Endometrial microvascular endothelial cells (primary cell): ENCODE results near the gene ADGRG3. TPM values are rescaled to one million over a fixed set of nuclear protein-coding genes. Genes with fewer than 3 reads are reported as not detected.
"Not testable (repeated sequence)": the region's sequence is repeated elsewhere in the genome, so short reads cannot be mapped to it uniquely, and the experiment has no call there.

Experiments
- in situ Hi-C: cut with HindIII; loops from 2 replicates; pipeline ENCODE4 v1.10.0; 2017; ENCODE audit warnings: low sequenced_read_pairs, low pct_unique_long_range_greater_than_20kb; ENCODE audit errors: inconsistent ontology term
- total RNA-seq: library from RNA; depleted of rRNA; stranded (reverse); fragments of >200 nt; gene quantifications from one replicate; pipeline ENCODE4 v1.2.3, GENCODE V29; 2015; ENCODE audit errors: inconsistent ontology term

The ADGRG3 gene
- total RNA-seq, 1 donor from 2014 or later: not detected

GRCh38 chr16:57671451-57671850 is 3.3 kb downstream of the ADGRG3 start:
- in situ Hi-C loops: not testable (repeated sequence)

DNA sequence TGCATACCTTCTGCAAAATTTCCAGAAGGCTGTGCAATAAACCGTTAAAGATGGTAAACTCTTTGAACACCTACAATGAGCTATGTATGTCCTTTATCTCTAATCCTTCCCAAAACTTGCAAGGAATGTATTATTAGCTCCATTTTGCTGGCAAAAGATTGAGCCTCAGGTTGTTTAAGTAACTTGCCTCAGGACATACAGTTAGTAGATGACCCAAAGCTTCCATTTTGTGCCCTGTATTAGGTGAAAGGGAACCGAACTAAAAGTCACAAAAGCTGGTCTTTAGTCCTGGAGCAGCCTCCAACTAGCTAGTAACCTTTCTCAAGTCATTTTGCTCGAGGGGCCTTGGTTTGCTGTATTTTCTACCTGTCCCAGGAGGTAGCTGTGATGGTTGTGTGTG is 4.3 kb downstream of the ADGRG3 start:
- in situ Hi-C loops: no loop called here

DNA sequence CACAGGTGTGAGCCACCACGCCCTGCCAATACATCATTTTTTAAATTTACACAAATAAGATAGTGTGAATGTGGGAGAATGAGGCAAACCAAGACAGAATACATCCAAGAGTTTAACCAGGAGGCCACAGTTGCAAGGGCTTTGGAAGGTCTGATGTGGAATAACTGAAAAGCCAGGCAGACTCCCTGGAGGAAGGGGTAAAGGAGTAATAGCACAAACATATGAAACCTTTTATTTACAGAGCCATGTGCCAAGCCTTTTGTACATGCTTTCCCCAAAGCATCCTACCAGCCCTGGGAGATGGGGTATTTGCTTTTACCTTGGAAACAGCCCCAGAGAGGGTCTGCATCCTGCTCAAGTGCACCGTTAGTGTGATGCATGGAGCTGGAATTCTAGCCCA is 4.7 kb downstream of the ADGRG3 start:
- in situ Hi-C loops: no loop called here

- in situ Hi-C loops: no loop called here
These were observed 7.8 kb downstream of the ADGRG3 start for GRCh38 chr16:57675741-57676551.

- in situ Hi-C loops: no loop called here
These were observed 8.5 kb downstream of the ADGRG3 start for GRCh38 chr16:57676553-57677085.

DNA sequence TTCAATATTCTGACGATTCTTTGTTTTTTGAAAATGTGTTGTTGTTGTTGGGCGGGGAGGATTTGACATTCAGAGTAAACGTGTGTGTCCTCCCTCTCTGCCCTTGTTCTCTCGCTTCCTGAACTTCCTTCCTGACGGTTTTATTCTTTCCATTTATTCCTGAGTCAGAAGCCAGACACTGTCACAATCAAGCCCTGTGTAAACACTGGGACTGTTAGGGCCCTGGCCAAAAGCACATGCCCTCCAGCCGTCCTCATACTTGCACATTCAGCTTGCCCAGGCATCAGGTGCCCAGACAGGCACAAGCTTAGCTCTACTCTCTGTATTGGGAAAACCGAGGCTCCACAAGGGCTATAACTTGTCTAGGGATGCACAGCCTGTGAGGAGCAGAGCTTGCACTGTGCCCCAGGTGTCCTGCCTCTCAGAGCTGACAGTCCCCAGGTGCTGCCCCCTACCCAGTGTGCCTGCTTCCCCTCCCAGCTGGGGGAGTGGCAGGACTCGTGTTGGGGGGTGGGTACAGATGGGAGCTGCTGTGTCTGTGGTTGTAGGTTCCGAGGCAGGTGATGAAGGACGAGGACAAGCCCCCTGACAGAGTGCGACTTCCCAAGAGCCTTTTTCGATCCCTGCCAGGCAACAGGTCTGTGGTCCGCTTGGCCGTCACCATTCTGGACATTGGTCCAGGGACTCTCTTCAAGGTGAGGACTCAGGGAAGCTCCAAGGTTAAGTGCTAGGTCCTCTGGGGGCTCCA is 9.7 kb downstream of the ADGRG3 start:
- in situ Hi-C loops: no loop called here

DNA sequence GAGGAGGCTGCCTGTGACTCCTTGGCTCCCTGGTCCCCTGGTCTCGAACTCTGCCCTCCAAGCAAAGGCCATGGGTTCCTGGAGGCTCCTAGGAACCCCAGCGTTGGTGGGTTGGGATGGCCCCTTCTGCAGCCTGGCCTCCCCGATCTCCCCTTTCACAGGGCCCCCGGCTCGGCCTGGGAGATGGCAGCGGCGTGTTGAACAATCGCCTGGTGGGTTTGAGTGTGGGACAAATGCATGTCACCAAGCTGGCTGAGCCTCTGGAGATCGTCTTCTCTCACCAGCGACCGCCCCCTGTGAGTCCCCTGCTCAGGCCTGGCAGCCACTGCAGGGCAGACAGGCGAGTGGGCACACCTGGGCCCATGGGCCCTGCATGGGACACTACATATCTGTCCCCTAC is 10.9 kb downstream of the ADGRG3 start:
- in situ Hi-C loops: no loop called here

- in situ Hi-C loops: no loop called here
These were observed 11.8 kb downstream of the ADGRG3 start for GRCh38 chr16:57679767-57680482.

DNA sequence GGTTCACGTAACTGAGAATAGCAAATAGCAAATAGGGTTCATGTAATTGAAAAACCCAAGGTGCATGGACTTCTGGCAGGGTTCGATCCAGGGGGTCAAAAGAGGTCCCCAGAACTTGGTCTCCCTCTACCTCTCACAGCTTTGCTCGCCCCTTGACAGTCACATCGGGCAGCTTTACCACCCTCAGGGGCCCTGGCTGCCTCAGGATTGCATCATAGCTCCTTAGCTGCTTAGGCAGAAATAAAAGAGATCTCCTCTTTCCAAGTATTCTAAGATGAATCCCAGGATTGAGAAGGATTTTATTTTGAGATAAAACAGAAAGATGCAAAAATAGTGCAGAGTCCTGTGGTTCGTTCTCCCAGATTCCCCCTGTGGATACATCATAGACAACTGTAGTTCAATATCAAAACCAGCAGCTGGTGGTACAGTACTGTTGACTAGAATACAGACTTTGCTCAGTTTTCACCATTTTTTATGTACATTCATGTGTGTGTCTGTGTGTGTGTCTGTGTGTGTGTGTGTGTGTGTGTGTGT is 12.8 kb downstream of the ADGRG3 start:
- in situ Hi-C loops: no loop called here

GRCh38 chr16:57681950-57682728 is 14.0 kb downstream of the ADGRG3 start:
- in situ Hi-C loops: no loop called here

GRCh38 chr16:57682809-57683635 is 14.9 kb downstream of the ADGRG3 start:
- in situ Hi-C loops: no loop called here

DNA sequence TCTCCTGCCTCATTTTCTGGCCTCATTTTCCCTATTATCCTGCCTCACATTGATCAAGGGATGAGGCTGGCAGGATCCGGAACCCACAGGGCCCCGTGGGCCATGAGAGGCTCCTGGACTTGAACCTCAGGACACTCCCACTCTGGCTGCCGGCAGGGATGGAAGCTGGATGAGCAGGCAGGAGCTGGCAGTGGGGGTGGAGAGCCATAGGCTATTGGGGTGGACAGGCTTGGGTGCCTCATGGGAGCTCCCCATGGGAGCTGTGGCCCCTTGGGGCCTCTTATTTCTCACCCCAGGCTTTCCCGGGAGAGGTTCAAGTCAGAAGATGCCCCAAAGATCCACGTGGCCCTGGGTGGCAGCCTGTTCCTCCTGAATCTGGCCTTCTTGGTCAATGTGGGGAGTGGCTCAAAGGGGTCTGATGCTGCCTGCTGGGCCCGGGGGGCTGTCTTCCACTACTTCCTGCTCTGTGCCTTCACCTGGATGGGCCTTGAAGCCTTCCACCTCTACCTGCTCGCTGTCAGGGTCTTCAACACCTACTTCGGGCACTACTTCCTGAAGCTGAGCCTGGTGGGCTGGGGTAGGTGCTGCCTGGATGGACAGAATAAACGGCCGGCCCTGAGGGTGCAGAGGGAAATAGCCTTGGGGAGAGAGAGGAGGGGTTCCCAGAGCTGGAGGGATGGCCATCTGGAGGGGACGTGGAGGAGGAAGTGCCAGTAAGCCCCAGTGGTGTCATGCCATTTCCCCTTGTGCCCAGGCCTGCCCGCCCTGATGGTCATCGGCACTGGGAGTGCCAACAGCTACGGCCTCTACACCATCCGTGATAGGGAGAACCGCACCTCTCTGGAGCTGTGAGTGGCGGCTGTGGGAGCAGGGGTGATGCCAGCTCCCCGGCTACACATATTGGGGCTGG is 15.8 kb downstream of the ADGRG3 start:
- in situ Hi-C loops: no loop called here

- in situ Hi-C loops: no loop called here
These were observed 16.7 kb downstream of the ADGRG3 start for GRCh38 chr16:57684626-57685358.

DNA sequence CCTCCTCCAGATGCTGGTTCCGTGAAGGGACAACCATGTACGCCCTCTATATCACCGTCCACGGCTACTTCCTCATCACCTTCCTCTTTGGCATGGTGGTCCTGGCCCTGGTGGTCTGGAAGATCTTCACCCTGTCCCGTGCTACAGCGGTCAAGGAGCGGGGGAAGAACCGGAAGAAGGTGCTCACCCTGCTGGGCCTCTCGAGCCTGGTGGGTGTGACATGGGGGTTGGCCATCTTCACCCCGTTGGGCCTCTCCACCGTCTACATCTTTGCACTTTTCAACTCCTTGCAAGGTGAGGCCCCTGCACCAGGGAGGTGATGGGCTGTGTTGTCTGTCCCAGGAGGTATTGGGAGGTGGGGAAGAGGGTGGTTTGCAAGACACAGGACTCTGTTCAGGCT is 17.5 kb downstream of the ADGRG3 start:
- in situ Hi-C loops: no loop called here

DNA sequence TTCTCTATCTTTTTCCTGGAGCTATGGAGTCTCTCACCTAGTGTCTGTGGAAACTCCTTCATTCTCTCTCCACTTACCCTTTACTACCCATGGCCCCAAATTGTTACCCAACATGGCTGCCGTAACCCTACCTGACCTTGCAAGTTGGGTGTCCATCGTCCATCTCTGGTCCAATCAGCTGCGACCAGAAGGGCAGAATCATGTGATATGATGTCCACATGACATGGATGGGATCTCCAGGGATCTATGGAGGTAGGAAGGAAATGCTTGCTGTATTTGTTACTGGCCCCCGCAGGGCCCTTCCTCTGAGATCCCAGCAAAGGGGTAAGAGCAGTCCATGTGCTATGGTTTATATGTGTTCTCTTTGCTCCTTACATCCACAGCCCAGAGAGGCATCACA is 18.5 kb downstream of the ADGRG3 start:
- in situ Hi-C loops: no loop called here

DNA sequence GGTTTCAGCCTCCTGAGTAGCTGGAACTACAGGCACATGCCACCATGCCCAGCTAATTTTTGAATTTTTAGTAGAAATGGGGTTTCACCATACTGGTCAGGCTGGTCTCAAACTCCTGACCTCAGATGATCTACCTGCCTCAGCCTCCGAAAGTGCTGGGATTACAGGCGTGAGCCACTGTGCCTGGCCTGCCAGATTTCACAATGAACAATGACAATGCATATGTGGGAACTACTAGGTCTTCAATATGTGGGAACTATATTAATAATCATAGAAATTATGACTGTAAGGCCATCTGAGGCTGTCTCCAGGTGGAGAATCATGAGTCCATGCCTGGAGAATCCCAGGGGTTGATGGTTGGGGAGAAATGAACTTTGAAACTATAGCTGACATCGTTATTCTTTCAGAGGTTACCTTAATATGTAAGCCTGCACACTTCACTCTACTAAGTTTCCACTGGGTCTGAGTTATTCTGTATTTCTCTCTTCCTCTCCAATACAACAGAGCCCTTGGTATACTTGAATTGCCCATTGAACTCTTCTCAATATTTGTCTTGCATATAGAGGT is 19.3 kb downstream of the ADGRG3 start:
- in situ Hi-C loops: no loop called here
